GM12874 (cell line): ENCODE measurements around the gene LRRC17.

Experiments
- CTCF ChIP-seq: IDR thresholded peaks from 2 replicates; pipeline ENCODE4 v1.5.1; 2011; ENCODE audit warnings: low read depth, mild to moderate bottlenecking, control low read depth, low read length, moderate library complexity; ENCODE audit not compliant: insufficient read depth

The LRRC17 gene

GRCh38 chr7:102994567-102994966 lies 81.8 kb downstream of the LRRC17 start:
- no peak for TF ChIP-seq CTCF
